CD4-positive, alpha-beta T cell (primary cell): ENCODE measurements around the gene UPK1A. TPM values are rescaled to one million over a fixed set of nuclear protein-coding genes. Genes with fewer than 3 reads are reported as not detected.

ENCODE experiments used
- ATAC-seq: fragments of 200-7000 bp; cut with Tn5 transposase; one replicate; pipeline ENCODE4 v1.10.0; 2022; ENCODE audit warnings: mild to moderate bottlenecking; ENCODE audit not compliant: poor library complexity
- CTCF ChIA-PET: fragments of 350-600 bp; sonication (Branson Sonifier 250); formaldehyde crosslinking; loops from one replicate; lab custom pipeline; 2021; ENCODE audit warnings: antibody characterized with exemption, inconsistent platforms; lab: Charles Lee
- POLR2A ChIA-PET: fragments of 350-600 bp; sonication (Branson Sonifier 250); formaldehyde crosslinking; loops from one replicate; lab custom pipeline; 2021; ENCODE audit warnings: antibody characterized with exemption, inconsistent platforms; lab: Charles Lee
- DNase-seq, 14 experiments: peaks; one replicate each; pipeline ENCODE4 v3.0.0-alpha.2; 2013 to 2020; ENCODE audit warnings: mixed read lengths in 2 of 14
- H3K27ac ChIP-seq, 2 donors: one replicate each; pipeline versions ENCODE4 v1.5.1 to v1.7.0; 2013; ENCODE audit warnings: low read length in 2 of 2, low read depth in 1 of 2, mild to moderate bottlenecking in 1 of 2
- H3K27me3 ChIP-seq, 2 experiments: 1 replicate in 1 of 2; 2 replicates in 1 of 2; pipeline versions ENCODE4 v1.6.1 to v1.7.0; 2013; ENCODE audit warnings: low read length in 2 of 2, control low read depth in 1 of 2, mild to moderate bottlenecking in 1 of 2, moderate library complexity in 1 of 2; ENCODE audit not compliant: insufficient read depth in 2 of 2, control insufficient read depth in 1 of 2
- H3K36me3 ChIP-seq: one replicate; pipeline ENCODE4 v1.6.1; 2013; ENCODE audit warnings: low read length, control low read depth; ENCODE audit not compliant: insufficient read depth
- H3K4me1 ChIP-seq: one replicate; pipeline ENCODE4 v1.6.1; 2013; ENCODE audit warnings: low read length, control low read depth; ENCODE audit not compliant: insufficient read depth
- H3K4me3 ChIP-seq: one replicate; pipeline ENCODE4 v1.5.1; 2013; ENCODE audit warnings: mild to moderate bottlenecking, low read length, moderate library complexity
- H3K9me3 ChIP-seq, 2 experiments: 1 replicate in 1 of 2; 2 replicates in 1 of 2; pipeline versions ENCODE4 v1.6.1 to v1.7.0; 2013; ENCODE audit warnings: low read length in 2 of 2, mild to moderate bottlenecking in 2 of 2, control low read depth in 1 of 2, moderate library complexity in 1 of 2; ENCODE audit not compliant: control insufficient read depth in 1 of 2, insufficient read depth in 1 of 2
- H3K27ac Mint-ChIP-seq: one replicate; pipeline ENCODE4 v1.8.0; 2020; ENCODE audit warnings: mixed read lengths
- H3K27me3 Mint-ChIP-seq: one replicate; pipeline ENCODE4 v1.8.0; 2021; ENCODE audit warnings: mixed read lengths
- H3K36me3 Mint-ChIP-seq: one replicate; pipeline ENCODE4 v1.8.0; 2021; ENCODE audit warnings: low read depth, mixed read lengths
- H3K4me1 Mint-ChIP-seq: one replicate; pipeline ENCODE4 v1.8.0; 2021; ENCODE audit warnings: low read depth, mixed read lengths
- H3K4me3 Mint-ChIP-seq: one replicate; pipeline ENCODE4 v1.8.0; 2020; ENCODE audit warnings: mild to moderate bottlenecking, mixed read lengths
- H3K9me3 Mint-ChIP-seq: one replicate; pipeline ENCODE4 v1.8.0; 2020; ENCODE audit warnings: mixed read lengths
- CTCF ChIP-seq: fragments of 200-600 bp; IDR thresholded peaks from one replicate; pipeline ENCODE4 v1.8.0; 2022; ENCODE audit warnings: antibody characterized with exemption, mild to moderate bottlenecking
- intact Hi-C, 2 experiments: fragments of 100-400 bp; cut with DNase I in 1 of 2; cut with micrococcal nuclease in 1 of 2; formaldehyde crosslinking; loops; one replicate each; pipeline versions ENCODE4 v1.15.1 to v1.9.0; 2023 to 2025; cut with DNase I, micrococcal nuclease
- total RNA-seq, 174 experiments: library from RNA in 2 of 174; stranded (reverse) in 2 of 174; gene quantifications; one replicate each; pipeline ENCODE4 v1.2.3 and lab custom pipeline; 2021 to 2026

The UPK1A gene
- total RNA-seq, 2 experiments from 2014 or later: 0.36 to 0.47 TPM

GRCh38 chr19:35643255-35644205, 22.8 kb upstream of the UPK1A start:
- Mint-ChIP-seq H3K27me3 (no peaks in the 10 kb centered on the region), H3K36me3 (peaks cover 6% of the 10 kb centered on the region), H3K9me3 (no peaks in the 10 kb centered on the region), H3K4me1 (peaks cover 40% of the 10 kb centered on the region), H3K27ac (peak overlapping the region; percentile 65), H3K4me3 (peak overlapping the region; percentile 93)
- Histone ChIP-seq H3K4me3 (peak overlapping the region; percentile 95), H3K27me3 (no peaks in the 10 kb centered on the region), H3K27ac (peak overlapping the region; percentile 55 to 86), H3K9me3 (no peaks in the 10 kb centered on the region), H3K36me3 (no peaks in the 10 kb centered on the region), H3K4me1 (peaks cover 56% of the 10 kb centered on the region)
- intact Hi-C loops: loop anchor here (1.0 to 5.0 kb wide), 4 partner anchors 15 to 114 kb away; partner anchors contain the start of genes HAUS5 (in 1 of the 2), HSPB6 (in 1 of the 2), PROSER3 (in 1 of the 2) and RBM42 (in 1 of the 2)
- ChIA-PET CTCF (no interaction called here), POLR2A (interaction anchor here (0.7 to 2.6 kb wide), 14 partner anchors 11 to 105 kb away, joined by 3 to 15 read pairs (median 5); partner anchors contain the start of genes HAUS5, IGFLR1, LIN37 and PSENEN)
- no peak for TF ChIP-seq CTCF
- ATAC-seq: peak; percentile 38
- DNase-seq: peak; percentile 66 to 89 (median 75)

GRCh38 chr19:35644206-35644986, 21.9 kb upstream of the UPK1A start:
- POLR2A ChIA-PET: interaction anchor here (0.7 to 2.6 kb wide), 13 partner anchors 12 to 104 kb away, joined by 3 to 15 read pairs (median 5); partner anchors contain the start of genes HAUS5, IGFLR1, LIN37 and PSENEN
- Mint-ChIP-seq H3K36me3 (peaks cover 13% of the 10 kb centered on the region), H3K4me1 (peaks cover 48% of the 10 kb centered on the region), H3K9me3 (no peaks in the 10 kb centered on the region), H3K27me3 (no peaks in the 10 kb centered on the region), H3K4me3 (peak overlapping the region; percentile 93), H3K27ac (peak overlapping the region; percentile 65)
- H3K4me3 ChIP-seq: peak overlapping the region; percentile 95
- CTCF ChIA-PET: interaction anchor here (0.6 to 1.0 kb wide), 2 partner anchors 9 to 34 kb away, joined by 3 read pairs; no protein-coding TSS in a partner anchor
- H3K9me3 ChIP-seq: no peaks in the 10 kb centered on the region
- TF ChIP-seq CTCF: no peak
- H3K27ac ChIP-seq: peak overlapping the region; percentile 55 to 86
- H3K4me1 ChIP-seq: peaks cover 65% of the 10 kb centered on the region
- H3K27me3 ChIP-seq: no peaks in the 10 kb centered on the region
- ATAC-seq (peak; percentile 75), DNase-seq (peak; percentile 89 to 98 (median 93))
- intact Hi-C loops: loop anchor here (2.0 to 5.0 kb wide), 2 partner anchors 16 to 113 kb away; partner anchors contain the start of genes HSPB6 (in 1 of the 2), PROSER3 (in 1 of the 2) and RBM42 (in 1 of the 2)
- H3K36me3 ChIP-seq: no peaks in the 10 kb centered on the region
